ENCODE data around the gene CARS2. TPM values are rescaled to one million over a fixed set of nuclear protein-coding genes. Genes with fewer than 3 reads are reported as not detected.

Gene CARS2
- total and polyA plus RNA-seq, 4 donors: 61.9 to 102 (median 75.0) TPM

DNA sequence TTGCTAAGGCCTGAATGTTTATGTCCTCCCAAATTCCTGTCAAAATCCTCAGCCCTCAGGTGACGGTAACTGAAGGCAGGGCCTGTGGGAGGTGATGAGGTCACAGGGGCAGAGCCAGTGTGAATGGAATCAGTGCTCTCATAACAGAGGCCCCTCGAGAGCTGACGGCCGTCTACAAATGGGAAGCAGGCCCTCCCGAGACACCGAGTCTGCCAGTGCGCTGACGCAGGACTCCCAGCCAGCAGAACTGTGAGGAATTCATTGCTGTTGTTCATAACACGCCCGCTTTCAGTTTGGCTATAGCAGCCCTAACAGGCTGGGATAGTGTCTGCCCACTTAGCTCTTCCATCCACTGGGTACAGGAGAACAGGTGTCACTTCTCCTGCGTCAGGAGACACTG, 41.2 kb downstream of the CARS2 start:
- H3K9me3 ChIP-seq (ENCODE audit: control insufficient read depth in 4 of 4, insufficient read depth in 3 of 4, low read length in 3 of 4): peaks cover 0 to 10% (median 3%) of the 10 kb centered on the region in 4 donors
- H3K4me1 ChIP-seq (ENCODE audit: control insufficient read depth in 5 of 5, insufficient read depth in 5 of 5, low read length in 5 of 5): no peaks in the 10 kb centered on the region
- no peak for ATAC-seq (ENCODE audit: insufficient read depth, low FRiP score)
- DNase-seq: no peak
- peaks cover 20 to 58% (median 37%) of the 10 kb centered on the region in 4 donors for H3K36me3 ChIP-seq (ENCODE audit: control insufficient read depth in 4 of 4, insufficient read depth in 4 of 4, low read length in 4 of 4)
- TF ChIP-seq, protein P1, sequence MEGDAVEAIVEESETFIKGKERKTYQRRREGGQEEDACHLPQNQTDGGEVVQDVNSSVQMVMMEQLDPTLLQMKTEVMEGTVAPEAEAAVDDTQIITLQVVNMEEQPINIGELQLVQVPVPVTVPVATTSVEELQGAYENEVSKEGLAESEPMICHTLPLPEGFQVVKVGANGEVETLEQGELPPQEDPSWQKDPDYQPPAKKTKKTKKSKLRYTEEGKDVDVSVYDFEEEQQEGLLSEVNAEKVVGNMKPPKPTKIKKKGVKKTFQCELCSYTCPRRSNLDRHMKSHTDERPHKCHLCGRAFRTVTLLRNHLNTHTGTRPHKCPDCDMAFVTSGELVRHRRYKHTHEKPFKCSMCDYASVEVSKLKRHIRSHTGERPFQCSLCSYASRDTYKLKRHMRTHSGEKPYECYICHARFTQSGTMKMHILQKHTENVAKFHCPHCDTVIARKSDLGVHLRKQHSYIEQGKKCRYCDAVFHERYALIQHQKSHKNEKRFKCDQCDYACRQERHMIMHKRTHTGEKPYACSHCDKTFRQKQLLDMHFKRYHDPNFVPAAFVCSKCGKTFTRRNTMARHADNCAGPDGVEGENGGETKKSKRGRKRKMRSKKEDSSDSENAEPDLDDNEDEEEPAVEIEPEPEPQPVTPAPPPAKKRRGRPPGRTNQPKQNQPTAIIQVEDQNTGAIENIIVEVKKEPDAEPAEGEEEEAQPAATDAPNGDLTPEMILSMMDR (IDR thresholded peaks at IDR 0.05; ENCODE audit: control extremely low read depth, extremely low read depth): no peak
- WGBS, 2 donors: 91 to 95% methylated on average over 11 of the region's 11 CpGs
- H3K9ac ChIP-seq (ENCODE audit: insufficient read depth in 1 of 2, low read length in 2 of 2): no peak overlapping the region
- H3K4me3 ChIP-seq: no peak overlapping the region
- no peaks in the 10 kb centered on the region for H3K27me3 ChIP-seq (ENCODE audit: control insufficient read depth in 3 of 3, insufficient read depth in 3 of 3, low read length in 2 of 3)
- H3K27ac ChIP-seq (ENCODE audit: low read depth in 1 of 2, low read length in 1 of 2): no peak overlapping the region

DNA sequence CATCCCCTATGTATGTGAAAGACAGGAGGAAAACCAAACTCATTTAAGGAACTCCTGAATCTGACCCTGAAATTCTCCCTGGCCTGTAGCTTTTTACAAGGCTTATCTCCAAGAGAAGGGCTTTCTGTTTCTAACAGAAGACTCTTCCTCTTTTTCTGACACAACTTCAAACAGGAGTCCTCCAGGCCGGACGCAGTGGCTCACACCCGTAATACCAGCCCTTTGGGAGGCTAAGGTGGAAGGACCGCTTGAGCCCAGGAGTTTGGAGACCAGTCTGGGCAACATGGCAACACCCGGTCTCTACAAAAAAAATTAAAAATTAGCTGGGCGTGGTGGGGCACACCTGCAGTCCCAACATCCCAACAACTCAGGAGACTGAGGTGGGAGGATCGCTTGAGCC, 41.9 kb downstream of the CARS2 start:
- TF ChIP-seq, protein P1 (IDR thresholded peaks at IDR 0.05; ENCODE audit: control extremely low read depth, extremely low read depth): no peak
- no peak overlapping the region for H3K27ac ChIP-seq (ENCODE audit: low read depth in 1 of 2, low read length in 1 of 2)
- H3K4me1 ChIP-seq (ENCODE audit: control insufficient read depth in 5 of 5, insufficient read depth in 5 of 5, low read length in 5 of 5): no peaks in the 10 kb centered on the region
- peaks cover 20 to 65% (median 36%) of the 10 kb centered on the region in 4 donors for H3K36me3 ChIP-seq (ENCODE audit: control insufficient read depth in 4 of 4, insufficient read depth in 4 of 4, low read length in 4 of 4)
- no peak overlapping the region for H3K9ac ChIP-seq (ENCODE audit: insufficient read depth in 1 of 2, low read length in 2 of 2)
- no peak overlapping the region for H3K4me3 ChIP-seq
- WGBS, 2 donors: 72 to 85% methylated on average over 7 of the region's 7 CpGs
- ATAC-seq (ENCODE audit: insufficient read depth, low FRiP score) (no peak), DNase-seq (no peak)
- H3K9me3 ChIP-seq (ENCODE audit: control insufficient read depth in 4 of 4, insufficient read depth in 3 of 4, low read length in 3 of 4): peaks cover 0 to 10% (median 5%) of the 10 kb centered on the region in 4 donors
- no peaks in the 10 kb centered on the region for H3K27me3 ChIP-seq (ENCODE audit: control insufficient read depth in 3 of 3, insufficient read depth in 3 of 3, low read length in 2 of 3)

DNA sequence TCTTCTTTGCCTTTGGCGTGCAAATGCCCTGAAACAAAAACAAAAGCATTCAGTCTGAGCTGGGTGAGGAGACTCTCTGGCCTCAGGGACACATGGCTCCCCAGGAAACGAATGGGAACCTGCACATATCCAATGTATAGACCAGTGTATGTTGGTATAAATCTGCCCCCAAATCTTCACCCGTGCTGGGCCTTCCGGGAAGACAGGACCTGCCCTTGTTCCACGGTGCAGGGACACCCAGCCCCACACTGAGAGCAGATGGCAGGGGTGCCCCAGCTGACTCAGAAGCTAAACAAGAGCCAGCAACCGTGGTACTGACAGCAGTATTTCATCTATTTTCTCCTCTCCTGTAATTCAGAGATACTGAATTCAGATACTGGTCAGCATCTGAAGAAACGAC, 42.4 kb downstream of the CARS2 start:
- H3K27me3 ChIP-seq (ENCODE audit: control insufficient read depth in 3 of 3, insufficient read depth in 3 of 3, low read length in 2 of 3): no peaks in the 10 kb centered on the region
- H3K9me3 ChIP-seq (ENCODE audit: control insufficient read depth in 4 of 4, insufficient read depth in 3 of 4, low read length in 3 of 4): peaks cover 0 to 10% (median 5%) of the 10 kb centered on the region in 4 donors
- H3K4me1 ChIP-seq (ENCODE audit: control insufficient read depth in 5 of 5, insufficient read depth in 5 of 5, low read length in 5 of 5): no peaks in the 10 kb centered on the region
- ATAC-seq (ENCODE audit: insufficient read depth, low FRiP score): no peak
- TF ChIP-seq, protein P1 (IDR thresholded peaks at IDR 0.05; ENCODE audit: control extremely low read depth, extremely low read depth): no peak
- H3K9ac ChIP-seq (ENCODE audit: insufficient read depth in 1 of 2, low read length in 2 of 2): no peak overlapping the region
- H3K36me3 ChIP-seq (ENCODE audit: control insufficient read depth in 4 of 4, insufficient read depth in 4 of 4, low read length in 4 of 4): peaks cover 20 to 65% (median 34%) of the 10 kb centered on the region in 4 donors
- no peak overlapping the region for H3K27ac ChIP-seq (ENCODE audit: low read depth in 1 of 2, low read length in 1 of 2)
- DNase-seq: no peak
- H3K4me3 ChIP-seq: no peak overlapping the region
- WGBS, 2 donors: 80 to 81% methylated on average over 7 of the region's 7 CpGs

All from lung (tissue), 12 donors.